GM12878 (cell line): Measurements from ENCODE around the gene PDZRN3. TPM values are rescaled to one million over a fixed set of nuclear protein-coding genes. Genes with fewer than 3 reads are reported as not detected.

Source experiments
- ATF7 ChIP-seq: fragments of 450-650 bp; IDR thresholded peaks from 2 replicates; pipeline ENCODE4 v1.6.1; 2016; ENCODE audit warnings: low read depth, mild to moderate bottlenecking
- FOS ChIP-seq: IDR thresholded peaks from 3 replicates; pipeline ENCODE4 v1.6.1; 2011; ENCODE audit warnings: borderline replicate concordance; ENCODE audit not compliant: insufficient read length; ENCODE audit errors: extremely low read depth
- FOXM1 ChIP-seq: IDR thresholded peaks from 2 replicates; pipeline ENCODE4 v1.6.1; 2012; ENCODE audit warnings: low read depth, mild to moderate bottlenecking, inconsistent platforms, low read length, moderate library complexity
- IRF4 ChIP-seq: IDR thresholded peaks from 2 replicates; pipeline ENCODE4 v1.6.1; 2011; ENCODE audit warnings: low read depth, low read length
- KDM1A ChIP-seq: fragments of 200-600 bp; sonication (generic); IDR thresholded peaks from 2 replicates; pipeline ENCODE4 v1.6.1; 2016; ENCODE audit warnings: borderline replicate concordance
- NFYA ChIP-seq: IDR thresholded peaks from 2 replicates; pipeline ENCODE4 v1.6.1; 2011; ENCODE audit warnings: low read depth, mild to moderate bottlenecking, low read length, improper control_type of control experiment, borderline replicate concordance
- NR2F1 ChIP-seq: fragments of 450-650 bp; conservative IDR thresholded peaks from 2 replicates; pipeline ENCODE4 v1.6.1; 2017; ENCODE audit warnings: mild to moderate bottlenecking
- SMAD1 ChIP-seq: fragments of 450-650 bp; IDR thresholded peaks from 2 replicates; pipeline ENCODE4 v1.6.1; 2018; ENCODE audit warnings: mild to moderate bottlenecking, low read depth; ENCODE audit not compliant: partially characterized antibody
- SMAD5 ChIP-seq: IDR thresholded peaks from 2 replicates; pipeline ENCODE4 v1.6.1; 2016; ENCODE audit warnings: antibody characterized with exemption, low read depth
- polyA plus RNA-seq, 11 experiments: library from polyadenylated mRNA; depleted of rRNA in 4 of 11; unstranded in 6 of 11; stranded (reverse) in 5 of 11; fragments of >200 nt; fragmentation: Nextera tagmentation in 4 of 11; fragmentation: Illumina TruSeq in 1 of 11; extraction: Ambion mirVana in 4 of 11; extraction: Trizol in 1 of 11; gene quantifications; 1 replicate in 1 of 11; 2 replicates in 10 of 11; pipeline versions ENCODE4 v1.2.1 to v1.2.3, GENCODE V29; 2011 to 2016; ENCODE audit warnings: inconsistent platforms in 2 of 11, missing spikeins in 2 of 11, low read depth in 1 of 11
- total RNA-seq, 4 experiments: library from RNA; depleted of rRNA in 3 of 4; stranded (reverse); fragments of >200 nt in 3 of 4; fragmentation: Illumina TruSeq in 1 of 4; extraction: Trizol in 1 of 4; gene quantifications; 2 replicates each; pipeline versions ENCODE4 v1.2.1 to v1.2.3, GENCODE V29; 2013 to 2021
- TF ChIP-seq, protein P1 (sequence below): fragments of 450-650 bp; conservative IDR thresholded peaks from 2 replicates; pipeline ENCODE4 v1.6.1; 2017; ENCODE audit warnings: mild to moderate bottlenecking, moderate library complexity
- TF ChIP-seq, protein P2 (sequence below): IDR thresholded peaks from 2 replicates; pipeline ENCODE4 v1.6.1; 2011; ENCODE audit warnings: borderline replicate concordance, low read depth, mild to moderate bottlenecking, moderate library complexity, low read length; ENCODE audit not compliant: insufficient read depth, poor library complexity, severe bottlenecking
- TF ChIP-seq, protein P3 (sequence below), 3 experiments: IDR thresholded peaks in 2 of 3; conservative IDR thresholded peaks in 1 of 3; 2 replicates each; pipeline ENCODE4 v1.5.1; 2011; ENCODE audit warnings: low read depth in 3 of 3, low read length in 3 of 3, mild to moderate bottlenecking in 3 of 3, control low read depth in 2 of 3, moderate library complexity in 2 of 3, inconsistent platforms in 1 of 3, mixed read lengths in 1 of 3; ENCODE audit not compliant: control insufficient read depth in 2 of 3, insufficient read depth in 1 of 3; ENCODE audit errors: extremely low read depth in 1 of 3

PDZRN3 gene
- total and polyA plus RNA-seq, 10 of the 15 experiments (the other 5 are each of a cell fraction or from before 2014, with no cell fraction given) = 0.07 to 0.37 (median 0.12) TPM; not detected in 6

DNA sequence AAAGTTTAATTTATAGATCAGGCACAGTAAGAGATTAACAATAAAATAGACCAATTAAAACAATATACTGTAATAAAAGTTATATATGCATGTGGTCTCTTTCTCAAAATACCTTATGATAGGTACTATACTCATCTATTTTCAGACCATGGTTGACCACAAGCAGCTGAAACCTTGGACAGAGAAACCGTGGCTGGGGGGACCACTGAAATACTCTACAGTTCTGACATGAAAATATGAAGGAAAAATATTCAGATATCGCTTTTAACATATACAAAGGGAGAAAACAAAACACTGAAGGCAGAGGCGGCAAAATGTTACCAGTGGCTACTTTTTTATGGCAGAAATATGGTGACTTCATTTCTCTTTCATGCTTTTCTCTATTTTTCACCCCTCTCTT is 114.0 kb downstream of the PDZRN3 start (continued):
- TF ChIP-seq FOS = no peak
- TF ChIP-seq, protein P1, sequence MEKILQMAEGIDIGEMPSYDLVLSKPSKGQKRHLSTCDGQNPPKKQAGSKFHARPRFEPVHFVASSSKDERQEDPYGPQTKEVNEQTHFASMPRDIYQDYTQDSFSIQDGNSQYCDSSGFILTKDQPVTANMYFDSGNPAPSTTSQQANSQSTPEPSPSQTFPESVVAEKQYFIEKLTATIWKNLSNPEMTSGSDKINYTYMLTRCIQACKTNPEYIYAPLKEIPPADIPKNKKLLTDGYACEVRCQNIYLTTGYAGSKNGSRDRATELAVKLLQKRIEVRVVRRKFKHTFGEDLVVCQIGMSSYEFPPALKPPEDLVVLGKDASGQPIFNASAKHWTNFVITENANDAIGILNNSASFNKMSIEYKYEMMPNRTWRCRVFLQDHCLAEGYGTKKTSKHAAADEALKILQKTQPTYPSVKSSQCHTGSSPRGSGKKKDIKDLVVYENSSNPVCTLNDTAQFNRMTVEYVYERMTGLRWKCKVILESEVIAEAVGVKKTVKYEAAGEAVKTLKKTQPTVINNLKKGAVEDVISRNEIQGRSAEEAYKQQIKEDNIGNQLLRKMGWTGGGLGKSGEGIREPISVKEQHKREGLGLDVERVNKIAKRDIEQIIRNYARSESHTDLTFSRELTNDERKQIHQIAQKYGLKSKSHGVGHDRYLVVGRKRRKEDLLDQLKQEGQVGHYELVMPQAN = no peak
- no peak for TF ChIP-seq KDM1A
- no peak for TF ChIP-seq IRF4
- TF ChIP-seq, protein P2, sequence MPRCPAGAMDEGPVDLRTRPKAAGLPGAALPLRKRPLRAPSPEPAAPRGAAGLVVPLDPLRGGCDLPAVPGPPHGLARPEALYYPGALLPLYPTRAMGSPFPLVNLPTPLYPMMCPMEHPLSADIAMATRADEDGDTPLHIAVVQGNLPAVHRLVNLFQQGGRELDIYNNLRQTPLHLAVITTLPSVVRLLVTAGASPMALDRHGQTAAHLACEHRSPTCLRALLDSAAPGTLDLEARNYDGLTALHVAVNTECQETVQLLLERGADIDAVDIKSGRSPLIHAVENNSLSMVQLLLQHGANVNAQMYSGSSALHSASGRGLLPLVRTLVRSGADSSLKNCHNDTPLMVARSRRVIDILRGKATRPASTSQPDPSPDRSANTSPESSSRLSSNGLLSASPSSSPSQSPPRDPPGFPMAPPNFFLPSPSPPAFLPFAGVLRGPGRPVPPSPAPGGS = no peak
- no peak for TF ChIP-seq SMAD5
- no peak for TF ChIP-seq NR2F1
- TF ChIP-seq, protein P3, sequence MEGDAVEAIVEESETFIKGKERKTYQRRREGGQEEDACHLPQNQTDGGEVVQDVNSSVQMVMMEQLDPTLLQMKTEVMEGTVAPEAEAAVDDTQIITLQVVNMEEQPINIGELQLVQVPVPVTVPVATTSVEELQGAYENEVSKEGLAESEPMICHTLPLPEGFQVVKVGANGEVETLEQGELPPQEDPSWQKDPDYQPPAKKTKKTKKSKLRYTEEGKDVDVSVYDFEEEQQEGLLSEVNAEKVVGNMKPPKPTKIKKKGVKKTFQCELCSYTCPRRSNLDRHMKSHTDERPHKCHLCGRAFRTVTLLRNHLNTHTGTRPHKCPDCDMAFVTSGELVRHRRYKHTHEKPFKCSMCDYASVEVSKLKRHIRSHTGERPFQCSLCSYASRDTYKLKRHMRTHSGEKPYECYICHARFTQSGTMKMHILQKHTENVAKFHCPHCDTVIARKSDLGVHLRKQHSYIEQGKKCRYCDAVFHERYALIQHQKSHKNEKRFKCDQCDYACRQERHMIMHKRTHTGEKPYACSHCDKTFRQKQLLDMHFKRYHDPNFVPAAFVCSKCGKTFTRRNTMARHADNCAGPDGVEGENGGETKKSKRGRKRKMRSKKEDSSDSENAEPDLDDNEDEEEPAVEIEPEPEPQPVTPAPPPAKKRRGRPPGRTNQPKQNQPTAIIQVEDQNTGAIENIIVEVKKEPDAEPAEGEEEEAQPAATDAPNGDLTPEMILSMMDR (IDR thresholded peaks at IDR 0.05 in 2 of 3, conservative IDR thresholded peaks at IDR 0.05 in 1 of 3; ENCODE audit: control insufficient read depth in 2 of 3, extremely low read depth in 1 of 3, insufficient read depth in 1 of 3, low read depth in 3 of 3, low read length in 3 of 3) = no peak
- no peak for TF ChIP-seq SMAD1
- no peak for TF ChIP-seq ATF7
- TF ChIP-seq FOXM1 = no peak
- no peak for TF ChIP-seq NFYA
- TF ChIP-seq, all 136 proteins: peak for 0
